ENCODE results near the gene C5orf63.

C5orf63 gene

GRCh38 chr5:127076315-127077129 lies 3.2 kb upstream of the C5orf63 start:
- H3K79me2 ChIP-seq (ENCODE audit: low read length): no peaks in the 10 kb centered on the region
- no peaks in the 10 kb centered on the region for H3K36me3 ChIP-seq (replicated peaks; ENCODE audit: insufficient read depth, low read length)
- no peaks in the 10 kb centered on the region for H4K20me1 ChIP-seq (ENCODE audit: insufficient read depth, low read length)
- no peaks in the 10 kb centered on the region for H3K9me2 ChIP-seq (replicated peaks; ENCODE audit: insufficient read depth, low read length)
- no peak overlapping the region for H3K4me3 ChIP-seq (ENCODE audit: low read length)
- TF ChIP-seq CTCF (IDR thresholded peaks at IDR 0.05; ENCODE audit: low read length) (no peak), EZH2 (optimal IDR thresholded peaks at IDR 0.05; ENCODE audit: low read depth, low read length) (no peak), EZH2phosphoT487 (IDR thresholded peaks at IDR 0.05; ENCODE audit: low read length) (no peak)
- 0 out of 2 replicates have a peak, but pooled peaks cover 4% of the 10 kb centered on the region for H3F3A ChIP-seq (ENCODE audit: insufficient read depth, low read length)
- H2AFZ ChIP-seq (ENCODE audit: low read length): no peak overlapping the region
- no peaks in the 10 kb centered on the region for H3K9me3 ChIP-seq (replicated peaks; ENCODE audit: insufficient read depth, low read length)
- H3K4me2 ChIP-seq (ENCODE audit: low read depth, low read length): no peak overlapping the region
- no peak overlapping the region for H3K27ac ChIP-seq (ENCODE audit: low read length)
- no peak overlapping the region for H3K9ac ChIP-seq (ENCODE audit: low read length)
- H3K4me1 ChIP-seq (ENCODE audit: low read length): no peaks in the 10 kb centered on the region
- DNase-seq: no peak
- no peaks in the 10 kb centered on the region for H3K27me3 ChIP-seq (replicated peaks; ENCODE audit: insufficient read depth, low read length)

- no peak for DNase-seq
- TF ChIP-seq EZH2 (optimal IDR thresholded peaks at IDR 0.05; ENCODE audit: low read depth, low read length) (no peak), EZH2phosphoT487 (IDR thresholded peaks at IDR 0.05; ENCODE audit: low read length) (no peak), CTCF (IDR thresholded peaks at IDR 0.05; ENCODE audit: low read length) (no peak)
- no peaks in the 10 kb centered on the region for H3K79me2 ChIP-seq (ENCODE audit: low read length)
- no peak overlapping the region for H2AFZ ChIP-seq (ENCODE audit: low read length)
- H3K4me2 ChIP-seq (ENCODE audit: low read depth, low read length): no peak overlapping the region
- H3K27me3 ChIP-seq (replicated peaks; ENCODE audit: insufficient read depth, low read length): no peaks in the 10 kb centered on the region
- no peaks in the 10 kb centered on the region for H3K9me3 ChIP-seq (replicated peaks; ENCODE audit: insufficient read depth, low read length)
- no peak overlapping the region for H3K4me3 ChIP-seq (ENCODE audit: low read length)
- H3K36me3 ChIP-seq (replicated peaks; ENCODE audit: insufficient read depth, low read length): no peaks in the 10 kb centered on the region
- no peaks in the 10 kb centered on the region for H3K4me1 ChIP-seq (ENCODE audit: low read length)
- no peak overlapping the region for H3K9ac ChIP-seq (ENCODE audit: low read length)
- H3K9me2 ChIP-seq (replicated peaks; ENCODE audit: insufficient read depth, low read length): no peaks in the 10 kb centered on the region
- 0 out of 2 replicates have a peak, but pooled peaks cover 4% of the 10 kb centered on the region for H3F3A ChIP-seq (ENCODE audit: insufficient read depth, low read length)
- H3K27ac ChIP-seq (ENCODE audit: low read length): no peak overlapping the region
- no peaks in the 10 kb centered on the region for H4K20me1 ChIP-seq (ENCODE audit: insufficient read depth, low read length)
Measured at GRCh38 chr5:127074466-127074865, 1.2 kb upstream of the C5orf63 start.

GRCh38 chr5:127070243-127070642 lies 3.1 kb downstream of the C5orf63 start:
- DNase-seq: no peak
- H3K4me3 ChIP-seq (ENCODE audit: low read length): no peak overlapping the region
- H3K9me3 ChIP-seq (replicated peaks; ENCODE audit: insufficient read depth, low read length): no peaks in the 10 kb centered on the region
- no peak overlapping the region for H3K27ac ChIP-seq (ENCODE audit: low read length)
- H3F3A ChIP-seq (ENCODE audit: insufficient read depth, low read length): 0 out of 2 replicates have a peak, but pooled peaks cover 4% of the 10 kb centered on the region
- H3K9ac ChIP-seq (ENCODE audit: low read length): no peak overlapping the region
- no peaks in the 10 kb centered on the region for H3K27me3 ChIP-seq (replicated peaks; ENCODE audit: insufficient read depth, low read length)
- H2AFZ ChIP-seq (ENCODE audit: low read length): no peak overlapping the region
- no peak overlapping the region for H3K4me2 ChIP-seq (ENCODE audit: low read depth, low read length)
- no peak for TF ChIP-seq CTCF (IDR thresholded peaks at IDR 0.05; ENCODE audit: low read length)
- TF ChIP-seq EZH2 (optimal IDR thresholded peaks at IDR 0.05; ENCODE audit: low read depth, low read length): no peak
- no peak for TF ChIP-seq EZH2phosphoT487 (IDR thresholded peaks at IDR 0.05; ENCODE audit: low read length)
- H4K20me1 ChIP-seq (ENCODE audit: insufficient read depth, low read length): no peaks in the 10 kb centered on the region
- no peaks in the 10 kb centered on the region for H3K9me2 ChIP-seq (replicated peaks; ENCODE audit: insufficient read depth, low read length)
- no peaks in the 10 kb centered on the region for H3K79me2 ChIP-seq (ENCODE audit: low read length)
- 0 out of 2 replicates have a peak, but pooled peaks cover 3% of the 10 kb centered on the region for H3K36me3 ChIP-seq (replicated peaks; ENCODE audit: insufficient read depth, low read length)
- no peaks in the 10 kb centered on the region for H3K4me1 ChIP-seq (ENCODE audit: low read length)
